SW480 (cell line): ENCODE measurements around the gene NELL1.
"Not testable (repeated sequence)": the region's sequence is repeated elsewhere in the genome, so short reads cannot be mapped to it uniquely, and the experiment has no call there.

ENCODE experiments used
- DNase-seq: peaks from one replicate; pipeline ENCODE4 v3.0.0-alpha.2; 2016; ENCODE audit warnings: low spot score

Gene NELL1

GRCh38 chr11:21205205-21205604 lies 535.8 kb downstream of the NELL1 start:
- DNase-seq = no peak

- no peak for DNase-seq
Observed at GRCh38 chr11:21225860-21226259, 556.5 kb downstream of the NELL1 start.

- DNase-seq = no peak
Observed at GRCh38 chr11:21229224-21229623, 559.8 kb downstream of the NELL1 start.

- DNase-seq = no peak
Observed at GRCh38 chr11:21250196-21250595, 580.8 kb downstream of the NELL1 start.

- DNase-seq = no peak
Observed at GRCh38 chr11:21254055-21254454, 584.7 kb downstream of the NELL1 start.

- DNase-seq = no peak
Observed at GRCh38 chr11:21254790-21255189, 585.4 kb downstream of the NELL1 start.

GRCh38 chr11:21257461-21257860 lies 588.1 kb downstream of the NELL1 start:
- no peak for DNase-seq

GRCh38 chr11:21258414-21258813 lies 589.0 kb downstream of the NELL1 start:
- no peak for DNase-seq

GRCh38 chr11:21260101-21260500 lies 590.7 kb downstream of the NELL1 start:
- no peak for DNase-seq

GRCh38 chr11:21262992-21263391 lies 593.6 kb downstream of the NELL1 start:
- no peak for DNase-seq

- DNase-seq = no peak
Observed at GRCh38 chr11:21264125-21264524, 594.7 kb downstream of the NELL1 start.

GRCh38 chr11:21268036-21268435 lies 598.6 kb downstream of the NELL1 start:
- DNase-seq = no peak

- DNase-seq = not testable (repeated sequence)
Observed at GRCh38 chr11:21272139-21272538, 602.8 kb downstream of the NELL1 start.

- no peak for DNase-seq
Observed at GRCh38 chr11:21278840-21279239, 609.5 kb downstream of the NELL1 start.

- no peak for DNase-seq
Observed at GRCh38 chr11:21285104-21285503, 615.7 kb downstream of the NELL1 start.

GRCh38 chr11:21289686-21290085 lies 620.3 kb downstream of the NELL1 start:
- DNase-seq = no peak

GRCh38 chr11:21295508-21295907 lies 626.1 kb downstream of the NELL1 start:
- no peak for DNase-seq

GRCh38 chr11:21301981-21302380 lies 632.6 kb downstream of the NELL1 start:
- no peak for DNase-seq

GRCh38 chr11:21306739-21307358 lies 637.5 kb downstream of the NELL1 start:
- DNase-seq = no peak

- no peak for DNase-seq
Observed at GRCh38 chr11:21307874-21308273, 638.5 kb downstream of the NELL1 start.

- DNase-seq = no peak
Observed at GRCh38 chr11:21316591-21316990, 647.2 kb downstream of the NELL1 start.

- DNase-seq = no peak
Observed at GRCh38 chr11:21321072-21321471, 651.7 kb downstream of the NELL1 start.

GRCh38 chr11:21321530-21321929 lies 652.1 kb downstream of the NELL1 start:
- no peak for DNase-seq

- no peak for DNase-seq
Observed at GRCh38 chr11:21323617-21324016, 654.2 kb downstream of the NELL1 start.

- DNase-seq = no peak
Observed at GRCh38 chr11:21343204-21343603, 673.8 kb downstream of the NELL1 start.
